Stimulated activated CD4-positive, alpha-beta T cell treated with anti-CD3 and anti-CD28 coated beads, TNF-alpha, amount 100 ng/mL, for 4 hours (primary cell): Measurements from ENCODE around the gene CCL25.
"Not testable (repeated sequence)": the region's sequence is repeated elsewhere in the genome, so short reads cannot be mapped to it uniquely, and the experiment has no call there.

ENCODE experiments used
- DNase-seq, 3 experiments: peaks; one replicate each; pipeline ENCODE4 v3.0.0-alpha.2; 2020; ENCODE audit warnings: low read depth in 3 of 3

The CCL25 gene

GRCh38 chr19:8085598-8086408 lies 33.2 kb downstream of the CCL25 start:
- DNase-seq, result no peak

DNA sequence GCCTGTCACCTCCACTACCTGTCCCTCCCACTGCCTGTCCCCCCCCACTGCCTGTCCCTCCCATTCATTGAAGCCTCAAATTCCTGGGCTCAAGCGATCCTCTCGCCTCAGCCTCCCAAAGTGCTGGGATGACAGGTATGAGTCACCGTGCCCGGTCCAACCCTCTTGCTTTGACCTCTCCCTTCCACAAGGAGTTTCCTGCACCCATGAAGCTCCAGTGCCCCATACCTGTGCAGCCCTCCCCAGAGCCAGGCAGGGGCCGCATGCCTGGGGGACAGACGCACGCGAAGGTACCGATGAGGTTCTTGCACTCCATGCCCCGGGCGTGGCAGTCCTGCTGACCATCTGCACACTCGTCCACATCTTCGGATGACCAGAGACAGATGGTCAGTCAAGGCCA lies 34.3 kb downstream of the CCL25 start:
- no peak for DNase-seq

DNA sequence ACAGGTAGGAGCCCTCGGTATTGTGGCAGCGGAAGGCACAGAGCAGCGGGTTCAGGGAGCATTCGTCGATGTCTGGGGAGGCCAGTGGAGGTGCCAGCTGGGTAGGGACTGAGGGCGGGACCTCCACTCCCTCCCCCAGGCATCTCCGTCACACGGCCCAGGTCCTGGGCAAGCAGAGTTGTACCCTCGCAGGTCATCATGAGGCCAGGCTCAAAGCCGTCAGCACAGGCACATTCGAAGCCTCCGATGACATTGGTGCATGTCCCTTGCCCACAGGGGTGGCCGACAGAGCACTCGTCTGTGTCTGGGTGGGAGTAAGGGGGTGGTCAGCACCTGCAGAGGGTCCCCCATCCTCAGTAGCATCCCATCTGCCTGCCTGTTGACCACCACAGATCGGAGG lies 35.3 kb downstream of the CCL25 start:
- no peak for DNase-seq

- no peak for DNase-seq
These were observed 36.4 kb downstream of the CCL25 start for GRCh38 chr19:8088752-8089663.

DNA sequence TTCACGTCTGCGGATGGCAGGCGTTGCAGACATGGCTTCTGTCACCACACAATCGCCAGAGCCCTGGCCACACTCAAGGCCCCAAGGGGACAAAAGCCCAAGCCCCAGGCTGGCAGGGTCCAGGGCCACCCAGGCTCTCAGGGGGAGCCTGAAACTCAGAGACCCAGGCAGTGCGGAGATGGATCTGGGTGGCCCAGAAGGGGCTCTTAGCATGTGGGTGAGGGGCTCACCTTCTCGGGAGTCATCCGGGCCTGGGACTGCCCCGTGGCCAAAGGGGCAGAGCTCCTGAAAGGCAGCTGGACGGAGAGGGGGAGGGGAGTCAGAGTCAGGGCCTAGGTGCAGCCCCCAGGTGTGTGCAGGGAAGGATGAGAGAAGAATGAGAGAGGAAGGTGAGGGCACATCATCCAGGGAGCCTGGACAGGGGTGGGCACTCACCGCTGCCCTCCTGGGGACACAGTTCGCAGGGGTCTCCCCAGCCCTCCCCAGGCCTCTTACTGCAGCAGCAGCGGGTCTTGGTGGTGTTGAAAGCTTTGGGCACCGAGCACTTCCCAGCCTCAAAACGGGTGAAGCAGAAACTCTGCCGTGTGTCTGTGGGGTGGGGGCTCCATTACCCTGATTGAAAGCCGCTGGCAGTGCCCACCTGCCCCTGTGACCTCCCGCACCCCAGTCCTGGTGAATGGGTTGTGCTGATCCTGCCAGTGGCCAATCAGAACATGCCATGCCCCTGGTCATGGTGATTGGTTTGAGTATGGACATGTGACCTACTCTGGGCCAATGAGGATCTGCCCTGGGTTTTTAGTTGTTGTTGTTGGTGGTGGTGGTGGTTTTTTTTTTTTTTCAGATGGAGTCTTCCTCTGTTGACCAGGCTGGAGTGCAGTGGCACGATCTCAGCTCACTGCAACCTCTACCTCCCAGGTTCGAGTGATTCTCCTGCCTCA lies 37.4 kb downstream of the CCL25 start:
- no peak for DNase-seq

DNA sequence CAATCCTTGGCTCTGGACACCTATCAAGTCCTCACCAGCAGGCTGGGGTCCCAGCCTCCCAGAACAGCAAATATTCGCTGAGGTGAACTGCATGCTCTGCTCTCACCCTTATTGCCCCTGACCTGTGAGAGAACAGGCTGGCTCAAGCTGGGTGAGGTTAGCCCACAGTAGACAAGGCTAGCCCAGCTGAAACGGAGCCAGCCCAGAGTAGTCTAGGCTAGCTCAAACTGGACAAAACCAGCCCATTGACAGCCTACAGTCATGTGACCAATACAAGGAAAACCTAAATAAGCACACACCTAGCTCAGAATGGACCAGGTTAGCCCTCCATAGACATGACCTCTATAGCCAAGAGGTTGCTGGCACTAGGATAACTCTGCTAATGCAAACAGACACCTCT lies 38.4 kb downstream of the CCL25 start:
- DNase-seq, result no peak

DNA sequence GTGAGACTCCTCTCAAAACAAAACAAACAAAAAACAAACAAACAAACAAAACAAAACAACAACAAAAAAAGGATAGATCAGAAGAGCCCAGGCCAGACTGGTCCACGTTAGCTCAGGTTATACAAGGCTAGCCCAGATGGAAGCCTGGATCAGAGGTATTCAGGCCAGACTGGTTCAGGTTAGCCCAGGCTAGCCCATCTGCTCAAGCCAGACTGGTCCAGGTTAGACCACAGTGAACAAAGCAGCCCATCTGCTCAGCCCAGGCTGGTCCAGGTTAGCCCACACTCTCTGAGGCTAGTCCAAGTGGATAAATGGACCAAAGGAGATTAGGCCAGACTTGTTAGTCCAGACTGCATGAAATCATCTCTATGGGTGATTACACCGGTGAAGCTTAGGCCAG lies 41.2 kb downstream of the CCL25 start:
- DNase-seq, result no peak

DNA sequence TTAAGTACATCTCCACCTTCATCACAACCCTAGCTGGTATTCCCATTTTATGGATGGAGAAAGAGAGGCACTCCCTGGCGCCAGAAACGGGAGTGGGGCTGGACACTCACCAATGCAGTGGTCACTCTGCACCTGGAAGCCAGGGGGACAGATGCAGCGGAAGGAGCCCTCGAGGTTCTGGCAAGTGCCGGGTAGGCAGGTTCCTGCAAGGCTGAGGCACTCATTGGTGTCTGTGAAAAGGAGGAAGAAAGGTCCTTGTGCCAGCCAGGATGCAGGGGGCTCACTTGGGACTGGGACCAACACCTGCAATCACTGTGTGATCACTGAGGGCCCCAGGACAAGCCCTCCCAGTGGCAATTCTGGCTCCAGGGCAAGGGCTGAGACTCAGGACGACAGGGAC lies 41.8 kb downstream of the CCL25 start:
- no peak for DNase-seq

DNA sequence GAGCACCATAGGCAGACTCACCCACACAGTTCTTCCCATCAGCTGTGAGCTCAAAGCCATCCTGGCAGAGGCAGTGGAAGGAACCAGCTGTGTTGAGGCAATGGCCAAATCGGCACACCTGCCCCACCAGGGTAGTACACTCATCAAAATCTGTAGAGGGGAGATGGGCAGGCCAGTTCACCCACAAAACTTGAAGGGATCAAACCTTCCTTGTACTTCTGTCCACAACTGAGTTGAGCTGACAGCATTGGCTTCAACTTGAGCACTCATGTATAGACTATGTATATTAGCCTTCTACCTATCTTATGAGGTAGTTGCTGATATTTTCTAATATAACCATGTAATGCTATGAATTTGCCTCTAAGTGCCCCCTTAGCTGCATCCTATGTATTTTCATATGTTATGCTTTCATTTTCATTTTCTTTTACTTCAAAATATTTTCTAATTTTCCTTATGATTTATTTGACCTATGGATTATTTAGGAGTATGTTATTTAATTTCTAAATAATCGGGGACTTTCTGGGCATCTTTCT lies 42.9 kb downstream of the CCL25 start:
- DNase-seq, result no peak

DNA sequence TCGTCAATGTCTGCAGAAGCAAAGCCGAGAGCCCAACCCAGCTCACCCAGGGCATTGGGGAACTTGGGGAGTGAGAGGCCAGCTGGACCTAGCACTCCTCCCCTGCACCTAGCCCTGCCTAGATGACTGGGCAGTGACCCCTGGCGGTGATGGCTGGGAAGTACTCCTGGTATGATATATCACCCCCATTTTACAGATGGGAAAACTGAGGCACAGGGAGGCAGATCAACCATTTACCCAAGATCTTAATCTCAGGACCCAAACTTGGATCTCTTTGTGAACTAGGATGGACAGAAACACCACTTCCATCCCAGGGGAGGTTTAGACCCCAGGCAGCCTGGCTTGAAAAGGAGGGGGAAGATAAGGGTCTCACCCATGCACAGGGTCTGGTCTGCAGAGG lies 43.5 kb downstream of the CCL25 start:
- DNase-seq, result no peak

- no peak for DNase-seq
These were observed 44.6 kb downstream of the CCL25 start for GRCh38 chr19:8097198-8097597.

DNA sequence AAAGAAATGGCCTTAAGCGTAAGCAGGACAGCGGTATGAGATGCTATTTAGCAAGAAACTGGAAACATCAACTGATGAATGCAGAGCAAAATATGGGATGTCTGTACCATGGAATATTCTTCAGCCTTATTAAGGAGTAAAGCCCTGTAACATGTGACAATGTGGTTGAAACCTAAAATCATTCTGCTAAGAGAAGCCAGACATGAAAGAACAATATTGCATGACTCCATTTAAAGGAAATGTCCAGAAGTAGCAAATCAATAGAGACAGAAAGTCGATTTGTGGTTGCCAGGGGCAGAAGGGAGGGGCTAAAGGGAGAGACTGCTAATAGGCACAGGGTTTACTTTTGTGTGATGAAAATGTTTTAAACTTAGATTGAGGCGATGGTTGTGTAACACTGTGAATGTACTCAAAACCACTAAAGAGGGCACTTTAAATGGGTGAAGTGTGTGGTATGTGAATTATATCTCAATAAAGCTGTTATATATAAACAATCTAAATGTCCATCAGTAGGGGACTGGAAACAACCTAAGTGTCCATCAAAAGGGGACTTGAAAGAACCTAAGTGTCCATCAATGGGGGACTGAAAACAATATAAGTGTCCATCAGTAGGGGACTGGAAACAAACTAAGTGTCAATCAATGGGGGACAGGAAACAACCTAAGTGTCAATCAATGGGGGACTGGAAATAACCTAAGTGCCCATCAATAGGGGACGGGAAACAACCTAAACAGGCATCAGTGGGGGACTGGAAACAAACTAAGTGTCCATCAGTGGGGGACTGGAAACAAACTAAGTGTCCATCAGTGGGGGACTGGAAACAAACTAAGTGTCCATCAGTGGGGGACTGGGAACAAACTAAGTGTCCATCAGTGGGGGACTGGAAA lies 45.4 kb downstream of the CCL25 start:
- no peak for DNase-seq

GRCh38 chr19:8101311-8101710 lies 48.8 kb downstream of the CCL25 start:
- DNase-seq, result no peak

GRCh38 chr19:8101910-8102309 lies 49.4 kb downstream of the CCL25 start:
- DNase-seq, result not testable (repeated sequence)

DNA sequence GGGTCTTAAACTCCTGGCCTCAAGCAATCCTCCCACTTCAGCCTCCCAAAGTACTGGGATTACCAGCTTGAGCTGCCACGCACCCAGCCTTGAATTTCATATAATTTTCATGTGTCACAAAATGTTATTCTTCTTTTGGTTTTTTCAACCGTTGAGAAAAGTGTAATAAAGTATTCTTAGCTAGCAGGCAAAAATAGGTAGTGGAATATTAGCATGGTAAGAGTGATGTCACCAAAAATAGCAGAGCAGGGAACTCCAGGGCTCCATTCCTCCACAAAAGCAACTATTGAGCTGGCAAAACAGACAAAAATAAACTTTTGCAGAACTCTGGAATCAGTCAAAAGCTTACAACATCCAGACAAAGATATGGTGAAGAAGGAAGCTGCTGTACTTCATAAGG lies 52.9 kb downstream of the CCL25 start:
- DNase-seq, result no peak

DNA sequence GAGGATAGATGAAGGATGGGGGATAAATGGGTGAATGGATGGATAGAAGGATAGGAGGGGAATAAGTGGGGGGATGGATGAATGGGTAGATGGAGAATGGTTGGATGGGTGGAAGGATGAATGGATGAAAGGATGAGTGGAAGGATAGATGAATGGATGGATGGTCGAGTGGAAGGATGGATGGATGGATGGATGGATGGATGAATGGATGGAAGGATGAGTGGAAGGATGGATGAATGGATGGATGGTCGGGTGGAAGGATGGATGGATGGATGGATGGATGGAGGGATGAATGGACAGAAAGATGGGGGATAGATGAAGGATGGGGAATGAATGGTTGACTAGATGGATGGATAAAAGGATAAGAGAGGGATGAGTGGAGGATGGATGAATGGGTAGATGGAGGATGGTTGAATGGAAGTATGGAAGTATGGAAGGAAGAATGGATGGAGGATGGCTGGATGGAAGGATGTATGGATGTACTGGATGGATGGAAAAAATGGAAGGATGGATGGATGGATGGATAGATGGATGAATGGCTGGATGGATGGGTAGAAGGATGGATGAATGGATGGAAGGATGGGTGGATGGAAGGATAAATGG lies 54.8 kb downstream of the CCL25 start:
- DNase-seq, result no peak

GRCh38 chr19:8108560-8109445 lies 56.2 kb downstream of the CCL25 start:
- no peak for DNase-seq

GRCh38 chr19:8109455-8109854 lies 56.9 kb downstream of the CCL25 start:
- DNase-seq, result no peak
